GM12801 (cell line): ENCODE data around the gene NXT1.

ENCODE experiments used
- CTCF ChIP-seq: IDR thresholded peaks from one replicate; pipeline ENCODE4 v1.5.1; 2011; ENCODE audit warnings: control low read depth; ENCODE audit not compliant: insufficient read length; ENCODE audit errors: extremely low read depth

NXT1 gene

GRCh38 chr20:23397961-23398360 is 47.4 kb downstream of the NXT1 start:
- no peak for TF ChIP-seq CTCF

- no peak for TF ChIP-seq CTCF
Observed at GRCh38 chr20:23399568-23400241, 49.1 kb downstream of the NXT1 start.

- no peak for TF ChIP-seq CTCF
Observed at GRCh38 chr20:23401051-23401450, 50.5 kb downstream of the NXT1 start.

GRCh38 chr20:23403751-23404150 is 53.2 kb downstream of the NXT1 start:
- TF ChIP-seq CTCF, result no peak

GRCh38 chr20:23404196-23404595 is 53.6 kb downstream of the NXT1 start:
- no peak for TF ChIP-seq CTCF
